Neural cell (in vitro differentiated cells): ENCODE data around the gene NREP. TPM values are rescaled to one million over a fixed set of nuclear protein-coding genes. Genes with fewer than 3 reads are reported as not detected.
"Not testable (repeated sequence)": the region's sequence is repeated elsewhere in the genome, so short reads cannot be mapped to it uniquely, and the experiment has no call there.

ENCODE experiments used
- H2AFZ ChIP-seq: fragments of 200-600, 300-800 bp; sonication (generic), shearing (Covaris generic); 2 replicates; pipeline ENCODE4 v1.6.0; 2014; ENCODE audit warnings: low read depth, mild to moderate bottlenecking, antibody characterized with exemption, low read length, moderate library complexity
- H3F3A ChIP-seq: fragments of 200-600 bp; shearing (Covaris generic); 2 replicates; pipeline ENCODE4 v1.6.1; 2016; ENCODE audit warnings: mild to moderate bottlenecking, moderate library complexity, mixed read lengths, antibody characterized with exemption, low read length; ENCODE audit not compliant: insufficient read depth, poor library complexity, severe bottlenecking
- H3K27ac ChIP-seq: fragments of 200-600, 300-800 bp; sonication (generic), shearing (Covaris generic); 2 replicates; pipeline ENCODE4 v1.5.1; 2014; ENCODE audit warnings: mild to moderate bottlenecking, low read length, moderate library complexity
- H3K27me3 ChIP-seq: fragments of 300-800, 200-600 bp; sonication (generic), shearing (Covaris generic); 2 replicates; pipeline ENCODE4 v1.6.0; 2014; ENCODE audit warnings: mild to moderate bottlenecking, low read depth, low read length, moderate library complexity; ENCODE audit not compliant: insufficient read depth
- H3K36me3 ChIP-seq: fragments of 300-800, 200-600 bp; sonication (generic), shearing (Covaris generic); 2 replicates; pipeline ENCODE4 v1.5.1; 2014; ENCODE audit warnings: mild to moderate bottlenecking, antibody characterized with exemption, low read length, moderate library complexity; ENCODE audit not compliant: insufficient read depth
- H3K4me2 ChIP-seq: fragments of 300-800, 200-600 bp; sonication (generic), shearing (Covaris generic); 2 replicates; pipeline ENCODE4 v1.6.0; 2014; ENCODE audit warnings: mild to moderate bottlenecking, low read length
- H3K4me3 ChIP-seq: fragments of 300-800, 200-600 bp; sonication (generic), shearing (Covaris generic); 2 replicates; pipeline ENCODE4 v1.5.1; 2014; ENCODE audit warnings: mild to moderate bottlenecking, low read length, moderate library complexity
- H3K79me2 ChIP-seq: fragments of 200-600 bp; shearing (Covaris generic); replicated peaks from 2 replicates; pipeline ENCODE4 v1.6.0; 2014; ENCODE audit warnings: mild to moderate bottlenecking, low read length, moderate library complexity; ENCODE audit not compliant: insufficient read depth
- H3K9ac ChIP-seq: fragments of 300-800, 200-600 bp; sonication (generic), shearing (Covaris generic); 2 replicates; pipeline ENCODE4 v1.6.1; 2016; ENCODE audit warnings: mild to moderate bottlenecking, low read length, mixed read lengths
- H3K9me2 ChIP-seq: fragments of 200-600 bp; shearing (Covaris generic); 2 replicates; pipeline ENCODE4 v1.6.1; 2016; ENCODE audit warnings: mild to moderate bottlenecking, low read length, mixed read lengths; ENCODE audit not compliant: insufficient read depth
- H3K9me3 ChIP-seq: fragments of 200-600, 300-800 bp; sonication (generic), shearing (Covaris generic); 2 replicates; pipeline ENCODE4 v1.6.1; 2016; ENCODE audit warnings: mild to moderate bottlenecking, mixed run types, low read length, moderate library complexity, mixed read lengths
- H4K20me1 ChIP-seq: fragments of 200-600 bp; shearing (Covaris generic); 2 replicates; pipeline ENCODE4 v1.6.1; 2016; ENCODE audit warnings: mild to moderate bottlenecking, mixed run types; ENCODE audit not compliant: insufficient read depth
- CTCF ChIP-seq: fragments of 450-650 bp; IDR thresholded peaks from 2 replicates; pipeline ENCODE4 v1.5.1; 2014; ENCODE audit warnings: antibody characterized with exemption, mild to moderate bottlenecking, moderate library complexity; ENCODE audit not compliant: poor library complexity, severe bottlenecking
- EP300 ChIP-seq: fragments of 450-650 bp; conservative IDR thresholded peaks from 2 replicates; pipeline ENCODE4 v1.6.1; 2014; ENCODE audit warnings: antibody characterized with exemption, mild to moderate bottlenecking, moderate library complexity; ENCODE audit not compliant: poor library complexity, severe bottlenecking
- EZH2 ChIP-seq: fragments of 200-600, 300-800 bp; shearing (Covaris generic), sonication (generic); IDR thresholded peaks from 2 replicates; pipeline ENCODE4 v1.6.1; 2014; ENCODE audit warnings: antibody characterized with exemption, low read length, borderline replicate concordance, mild to moderate bottlenecking; ENCODE audit not compliant: insufficient read depth, poor library complexity, severe bottlenecking
- MXI1 ChIP-seq: fragments of 450-650 bp; conservative IDR thresholded peaks from 2 replicates; pipeline ENCODE4 v1.6.1; 2014; ENCODE audit warnings: antibody characterized with exemption, mild to moderate bottlenecking; ENCODE audit not compliant: poor library complexity, severe bottlenecking
- POLR2AphosphoS5 ChIP-seq: IDR thresholded peaks from 2 replicates; pipeline ENCODE4 v1.6.1; 2012
- RAD21 ChIP-seq: fragments of 450-650 bp; conservative IDR thresholded peaks from 2 replicates; pipeline ENCODE4 v1.6.1; 2014; ENCODE audit warnings: antibody characterized with exemption, mild to moderate bottlenecking, moderate library complexity
- REST ChIP-seq: IDR thresholded peaks from 2 replicates; pipeline ENCODE4 v1.6.1; 2012; ENCODE audit warnings: borderline replicate concordance
- SMC3 ChIP-seq: fragments of 450-650 bp; conservative IDR thresholded peaks from 2 replicates; pipeline ENCODE4 v1.6.1; 2014; ENCODE audit warnings: antibody characterized with exemption, mild to moderate bottlenecking, moderate library complexity; ENCODE audit not compliant: poor library complexity
- TAF1 ChIP-seq: IDR thresholded peaks from 2 replicates; pipeline ENCODE4 v1.6.1; 2012; ENCODE audit warnings: low read depth
- polyA plus RNA-seq: library from polyadenylated mRNA; depleted of rRNA; stranded (reverse); fragments of >200 nt; gene quantifications from 2 replicates; pipeline ENCODE4 v1.2.3, GENCODE V29; 2014

NREP gene
- polyA plus RNA-seq, 1 donor from 2014 or later: 3,807 TPM

GRCh38 chr5:111719773-111720172 lies 37.2 kb downstream of the NREP start:
- Histone ChIP-seq H3K4me3 (no peak overlapping the region), H3K36me3 (peaks cover 5% of the 10 kb centered on the region), H3K27ac (no peak overlapping the region), H3K79me2 (no peaks in the 10 kb centered on the region), H3K9me3 (no peaks in the 10 kb centered on the region), H3K27me3 (no peaks in the 10 kb centered on the region), H3F3A (no peaks in the 10 kb centered on the region), H4K20me1 (no peaks in the 10 kb centered on the region), H2AFZ (no peak overlapping the region), H3K4me2 (no peak overlapping the region), H3K9me2 (no peaks in the 10 kb centered on the region), H3K9ac (no peak overlapping the region)
- TF ChIP-seq EZH2: no peak
- TF ChIP-seq TAF1: no peak
- TF ChIP-seq POLR2AphosphoS5: no peak
- TF ChIP-seq MXI1: no peak
- no peak for TF ChIP-seq CTCF
- no peak for TF ChIP-seq RAD21
- TF ChIP-seq REST: no peak
- no peak for TF ChIP-seq SMC3
- TF ChIP-seq EP300: no peak

- H3K4me3 ChIP-seq, H3K4me2 ChIP-seq, H3K9me3 ChIP-seq, H3F3A ChIP-seq, H3K36me3 ChIP-seq, H3K27me3 ChIP-seq, H2AFZ ChIP-seq, H4K20me1 ChIP-seq, H3K79me2 ChIP-seq, H3K9ac ChIP-seq, H3K9me2 ChIP-seq, H3K27ac ChIP-seq: not testable (repeated sequence)
Observed at GRCh38 chr5:111716789-111717188, 40.2 kb downstream of the NREP start.

DNA sequence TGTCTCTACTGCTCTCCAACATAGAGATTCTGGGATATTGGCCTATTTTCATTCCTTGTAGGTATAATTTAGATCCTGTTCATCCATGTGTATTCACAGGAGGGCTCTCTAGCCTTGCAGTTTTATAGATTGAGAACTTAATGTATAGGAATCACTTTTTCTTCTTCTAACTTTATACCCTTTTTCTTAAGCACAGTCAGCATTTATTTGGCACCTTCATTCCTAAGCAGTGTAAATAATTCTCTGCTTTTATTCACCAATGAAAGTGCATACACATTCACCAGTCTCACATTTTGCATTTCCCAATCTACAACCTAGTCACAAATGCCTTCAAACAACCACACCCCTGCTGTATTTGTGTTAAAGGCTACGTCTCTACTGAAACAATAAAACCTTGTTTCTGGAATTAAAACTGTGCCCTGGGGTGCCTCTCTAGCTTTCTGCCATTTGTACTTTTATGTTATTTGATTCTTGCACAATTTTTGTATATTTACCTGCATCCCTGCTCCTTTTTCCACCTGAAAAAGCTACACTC lies 49.3 kb downstream of the NREP start:
- Histone ChIP-seq H3K4me2 (no peak overlapping the region), H3K4me3 (no peak overlapping the region), H3K9me2 (no peaks in the 10 kb centered on the region), H3K27ac (no peak overlapping the region), H3F3A (no peaks in the 10 kb centered on the region), H3K36me3 (no peaks in the 10 kb centered on the region), H3K27me3 (no peaks in the 10 kb centered on the region), H3K79me2 (no peaks in the 10 kb centered on the region), H2AFZ (no peak overlapping the region), H4K20me1 (no peaks in the 10 kb centered on the region), H3K9ac (no peak overlapping the region), H3K9me3 (no peaks in the 10 kb centered on the region)
- no peak for TF ChIP-seq TAF1
- TF ChIP-seq MXI1: no peak
- no peak for TF ChIP-seq POLR2AphosphoS5
- no peak for TF ChIP-seq RAD21
- no peak for TF ChIP-seq EZH2
- TF ChIP-seq CTCF: no peak
- no peak for TF ChIP-seq SMC3
- TF ChIP-seq REST: no peak
- no peak for TF ChIP-seq EP300
